Uterine smooth muscle cell (primary cell): ENCODE data around the gene FTHL17. TPM values are rescaled to one million over a fixed set of nuclear protein-coding genes. Genes with fewer than 3 reads are reported as not detected.

Experiments used
- total RNA-seq: library from RNA; depleted of rRNA; stranded (reverse); fragments of >200 nt; gene quantifications from 2 replicates; pipeline ENCODE4 v1.2.3, GENCODE V29; 2014

Gene FTHL17
- total RNA-seq, result not detected in 2 replicates

DNA sequence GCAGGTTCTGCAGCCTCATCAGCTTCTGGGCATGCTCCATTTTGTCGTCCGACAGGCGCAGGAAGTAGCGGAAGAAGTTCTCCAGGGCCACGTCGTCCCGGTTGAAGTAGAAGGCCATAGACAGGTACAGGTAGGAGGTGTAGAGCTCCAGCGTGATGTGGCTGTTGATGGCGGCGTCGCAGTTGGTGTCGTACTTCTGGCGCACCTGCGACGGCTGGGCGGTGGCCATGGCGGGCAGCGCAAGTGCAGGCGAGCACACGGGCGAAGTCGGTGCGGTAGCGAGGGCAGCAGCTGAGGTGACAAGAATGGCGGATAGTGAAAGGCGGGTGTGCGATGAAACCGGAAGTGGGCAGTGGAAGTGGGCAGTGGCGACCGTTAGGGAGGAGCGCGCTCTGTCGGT lies at the start of gene FTHL17:
TSS of gene FTHL17 (minus strand) at position 317 of the 400 bp plus-strand sequence. CDS start at position 229, 88 bp downstream.

Other genes starting within 250 kb of the FTHL17 start
- gene TAB3, start 182.8 kb downstream of the FTHL17 start, total RNA-seq, result 9.3 and 10.1 TPM in 2 replicates